Sigmoid colon (tissue), 7 donors: ENCODE data around the gene DCAKD. TPM values are rescaled to one million over a fixed set of nuclear protein-coding genes. Genes with fewer than 3 reads are reported as not detected.

Experiments used
- DNase-seq: peaks from one replicate; pipeline ENCODE4 v3.0.0-alpha.2; 2019
- H3K27ac ChIP-seq, 4 donors: fragments of 200-600 bp; sonication (generic); one replicate each; pipeline ENCODE4 v1.5.1; 2016 to 2019; ENCODE audit warnings: mild to moderate bottlenecking in 1 of 4
- H3K27me3 ChIP-seq, 3 donors: fragments of 200-600 bp; sonication (generic); one replicate each; pipeline ENCODE4 v1.5.1; 2019; ENCODE audit warnings: mild to moderate bottlenecking in 1 of 3
- H3K36me3 ChIP-seq, 4 donors: fragments of 200-600 bp; sonication (generic); one replicate each; pipeline ENCODE4 v1.5.1; 2016 to 2019
- H3K4me1 ChIP-seq, 4 donors: fragments of 200-600 bp; sonication (generic); one replicate each; pipeline ENCODE4 v1.5.1; 2017 to 2019
- H3K4me3 ChIP-seq, 4 donors: fragments of 200-600 bp; sonication (generic); one replicate each; pipeline ENCODE4 v1.5.1; 2017 to 2019; ENCODE audit warnings: mild to moderate bottlenecking in 2 of 4, moderate library complexity in 1 of 4
- H3K9me3 ChIP-seq, 4 donors: fragments of 200-600 bp in 3 of 4; sonication (generic) in 3 of 4; one replicate each; pipeline versions ENCODE4 v1.5.1 to v1.6.1; 2013 to 2019
- CTCF ChIP-seq, 4 experiments: fragments of 450-650 bp in 3 of 4; fragments of 200-600 bp in 1 of 4; IDR thresholded peaks; one replicate each; pipeline ENCODE4 v1.5.1; 2016 to 2019; ENCODE audit warnings: antibody characterized with exemption in 4 of 4, mild to moderate bottlenecking in 3 of 4, moderate library complexity in 2 of 4
- EP300 ChIP-seq, 4 donors: sonication (generic); formaldehyde crosslinking; IDR thresholded peaks; one replicate each; pipeline ENCODE4 v1.6.1; 2017; ENCODE audit warnings: antibody characterized with exemption in 4 of 4
- POLR2A ChIP-seq, 2 donors: fragments of 450-650 bp; IDR thresholded peaks; one replicate each; pipeline ENCODE4 v1.6.1; 2016; ENCODE audit warnings: antibody characterized with exemption in 2 of 2, mild to moderate bottlenecking in 2 of 2, moderate library complexity in 2 of 2
- POLR2AphosphoS5 ChIP-seq, 4 donors: sonication (generic); formaldehyde crosslinking; IDR thresholded peaks; one replicate each; pipeline ENCODE4 v1.6.1; 2017; ENCODE audit warnings: antibody characterized with exemption in 4 of 4
- WGBS, 2 donors: extraction: QIAGEN DNeasy Blood & Tissue Kit; methylation state at CpG; one replicate each; pipeline ENCODE4 v1.1.7; 2013; 5-methylcytosine and 5-hydroxymethylcytosine counted together
- intact Hi-C: fragments of 100-400 bp; cut with DNase I; formaldehyde crosslinking; loops from one replicate; pipeline ENCODE4 v1.15.1; 2023
- polyA plus RNA-seq, 3 donors: library from polyadenylated mRNA; stranded (reverse); fragments of 200-250 nt; gene quantifications; one replicate each; pipeline ENCODE4 v1.2.3, GENCODE V29; 2013
- total RNA-seq, 4 donors: library from RNA; depleted of rRNA; stranded (reverse); fragments of >200 nt; gene quantifications; one replicate each; pipeline ENCODE4 v1.1.0, GENCODE V29; 2016
- donor health status: healthy with polysubstance abuse.
- donor health status: Bipolar disorder and iron deficiency.
- donor health status: healthy.

The DCAKD gene
- total and polyA plus RNA-seq, 7 donors: 5.1 to 46.0 (median 25.2) TPM

- no peaks in the 10 kb centered on the region for H3K36me3 ChIP-seq
- H3K4me1 ChIP-seq: peaks cover 0 to 5% (median 0%) of the 10 kb centered on the region in 4 donors
- no peak overlapping the region for H3K4me3 ChIP-seq
- no peaks in the 10 kb centered on the region for H3K9me3 ChIP-seq
- TF ChIP-seq POLR2A (IDR thresholded peaks at IDR 0.05): no peak
- no peak for TF ChIP-seq POLR2AphosphoS5 (IDR thresholded peaks at IDR 0.05)
- TF ChIP-seq EP300 (IDR thresholded peaks at IDR 0.05): no peak
- TF ChIP-seq CTCF (IDR thresholded peaks at IDR 0.05): no peak
- H3K27ac ChIP-seq: no peak overlapping the region
- 62 to 63% methylated on average over 11 of the region's 11 CpGs for WGBS, 2 donors
- intact Hi-C loops: no loop called here
- no peak for DNase-seq
- H3K27me3 ChIP-seq: no peaks in the 10 kb centered on the region
These were observed 55.9 kb downstream of the DCAKD start for GRCh38 chr17:44995436-44996001.

- no peaks in the 10 kb centered on the region for H3K27me3 ChIP-seq
- no peak for DNase-seq
- WGBS, 2 donors: 85% methylated on average over 5 of the region's 5 CpGs
- H3K4me3 ChIP-seq: no peak overlapping the region
- H3K36me3 ChIP-seq: no peaks in the 10 kb centered on the region
- H3K27ac ChIP-seq: no peak overlapping the region
- no peaks in the 10 kb centered on the region for H3K9me3 ChIP-seq
- peaks cover 0 to 12% (median 6%) of the 10 kb centered on the region in 4 donors for H3K4me1 ChIP-seq
- intact Hi-C loops: no loop called here
- TF ChIP-seq EP300 (IDR thresholded peaks at IDR 0.05) (no peak), POLR2A (IDR thresholded peaks at IDR 0.05) (no peak)
These were observed 59.0 kb downstream of the DCAKD start for GRCh38 chr17:44992242-44992939.

GRCh38 chr17:44990994-44991393, 60.4 kb downstream of the DCAKD start:
- WGBS, 2 donors: 67 to 78% methylated on average over 10 of the region's 10 CpGs
- DNase-seq: no peak
- no peak overlapping the region for H3K27ac ChIP-seq
- H3K4me3 ChIP-seq: no peak overlapping the region
- H3K9me3 ChIP-seq: no peaks in the 10 kb centered on the region
- no peak for TF ChIP-seq EP300 (IDR thresholded peaks at IDR 0.05)
- no peak for TF ChIP-seq POLR2AphosphoS5 (IDR thresholded peaks at IDR 0.05)
- no peak for TF ChIP-seq CTCF (IDR thresholded peaks at IDR 0.05)
- no peak for TF ChIP-seq POLR2A (IDR thresholded peaks at IDR 0.05)
- peaks cover 0 to 14% (median 10%) of the 10 kb centered on the region in 4 donors for H3K4me1 ChIP-seq
- no peaks in the 10 kb centered on the region for H3K36me3 ChIP-seq
- H3K27me3 ChIP-seq: no peaks in the 10 kb centered on the region
- intact Hi-C loops: no loop called here

GRCh38 chr17:44989552-44990138, 61.8 kb downstream of the DCAKD start:
- peaks cover 0 to 4% (median 0%) of the 10 kb centered on the region in 3 donors for H3K27me3 ChIP-seq
- intact Hi-C loops: no loop called here
- DNase-seq: no peak
- H3K36me3 ChIP-seq: no peaks in the 10 kb centered on the region
- H3K27ac ChIP-seq: no peak overlapping the region
- H3K9me3 ChIP-seq: no peaks in the 10 kb centered on the region
- 84 to 87% methylated on average over 17 of the region's 17 CpGs for WGBS, 2 donors
- TF ChIP-seq POLR2AphosphoS5 (IDR thresholded peaks at IDR 0.05) (no peak), CTCF (IDR thresholded peaks at IDR 0.05) (no peak), EP300 (IDR thresholded peaks at IDR 0.05) (no peak), POLR2A (IDR thresholded peaks at IDR 0.05) (no peak)
- peaks cover 0 to 10% (median 9%) of the 10 kb centered on the region in 4 donors for H3K4me1 ChIP-seq
- no peak overlapping the region for H3K4me3 ChIP-seq
